Amygdala (tissue), 56 donors: ENCODE measurements around the gene SND1.

ENCODE experiments used
- DNase-seq, 56 donors: peaks; one replicate each; lab custom pipeline; 2025; lab: John Stamatoyannopoulos, UW

The SND1 gene

DNA sequence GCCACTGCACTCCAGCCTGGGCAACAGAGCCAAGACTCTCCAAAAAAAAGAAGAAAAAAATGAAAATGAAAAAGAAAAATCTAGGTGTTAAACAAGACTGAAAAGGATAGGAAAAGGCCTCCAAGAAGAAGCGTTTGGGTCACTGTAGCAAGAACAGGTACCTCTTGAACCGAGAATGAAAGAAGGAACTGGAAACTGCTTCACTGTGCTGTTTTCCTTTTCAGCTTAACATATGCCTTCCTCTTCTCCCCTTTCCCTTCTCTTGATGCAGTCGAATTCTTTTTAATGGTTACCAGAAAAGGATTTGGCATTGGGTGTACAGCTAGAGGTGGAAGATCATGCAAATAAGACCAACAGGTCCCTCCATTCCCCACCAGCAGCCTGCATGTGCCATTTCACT, 351.2 kb downstream of the SND1 start:
- no peak for DNase-seq

GRCh38 chr7:128003787-128004186, 351.8 kb downstream of the SND1 start:
- peak in 1 of 56 donors; percentile 29 for DNase-seq

- DNase-seq: no peak
These were observed 352.6 kb downstream of the SND1 start for GRCh38 chr7:128004623-128005022.

- DNase-seq: no peak
These were observed 353.1 kb downstream of the SND1 start for GRCh38 chr7:128005117-128005516.

DNA sequence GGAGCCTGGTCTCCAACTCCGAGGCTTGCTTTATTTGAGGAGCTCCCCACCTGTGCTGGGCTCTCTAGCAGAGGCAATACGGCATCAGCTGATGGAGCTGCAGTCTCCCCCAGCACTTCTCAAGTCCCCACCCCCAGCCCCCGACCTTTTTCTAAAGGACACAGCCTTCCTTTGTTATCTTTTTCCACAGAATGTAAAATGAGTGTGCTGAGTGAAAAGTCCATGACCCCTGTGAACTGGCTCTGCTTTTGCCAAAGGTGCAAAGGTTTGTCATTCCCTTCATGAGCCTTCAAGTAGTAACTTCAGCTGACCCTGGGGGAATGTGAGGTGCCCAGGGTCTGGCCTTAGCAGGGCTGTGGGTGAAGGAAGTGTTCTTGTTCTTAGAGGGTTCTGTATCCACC, 353.8 kb downstream of the SND1 start:
- no peak for DNase-seq

DNA sequence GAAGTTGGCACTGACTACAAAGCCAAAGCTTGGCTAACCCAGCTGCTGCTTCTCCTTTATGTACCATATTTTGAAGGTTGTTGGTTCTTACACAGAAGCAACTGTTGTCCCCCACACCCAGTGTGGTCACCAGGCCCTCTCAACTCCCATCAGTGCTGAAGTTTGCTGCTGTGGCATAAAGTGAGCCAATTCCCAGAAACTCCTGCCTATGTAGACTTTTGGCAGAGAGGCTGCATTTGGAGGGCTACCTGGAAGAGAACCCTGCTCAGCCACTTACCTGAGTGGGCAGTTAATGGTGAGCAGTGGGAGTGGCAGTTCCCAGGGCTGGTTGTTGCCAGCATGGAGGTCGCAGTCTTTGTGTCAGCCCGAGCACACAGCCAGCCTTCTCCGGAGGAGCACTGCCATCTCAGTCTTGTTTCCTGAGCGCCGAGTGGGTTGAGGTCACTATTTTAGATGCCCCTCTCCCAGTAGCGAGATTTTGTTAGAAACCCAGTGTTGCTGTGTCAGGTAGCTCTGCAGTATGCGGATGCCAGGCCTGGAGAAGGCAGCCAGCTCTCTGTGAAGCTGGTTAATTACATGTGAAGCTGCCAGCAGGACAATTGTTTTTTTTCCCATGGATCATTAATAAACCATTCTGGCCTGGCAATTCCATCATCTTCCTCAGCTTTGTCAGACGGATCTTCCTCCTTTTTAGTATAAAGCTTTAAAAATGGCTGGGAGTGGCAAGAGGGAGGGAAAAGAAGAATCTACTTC, 354.7 kb downstream of the SND1 start:
- DNase-seq: no peak

- no peak for DNase-seq
These were observed 355.3 kb downstream of the SND1 start for GRCh38 chr7:128007303-128007680.

DNA sequence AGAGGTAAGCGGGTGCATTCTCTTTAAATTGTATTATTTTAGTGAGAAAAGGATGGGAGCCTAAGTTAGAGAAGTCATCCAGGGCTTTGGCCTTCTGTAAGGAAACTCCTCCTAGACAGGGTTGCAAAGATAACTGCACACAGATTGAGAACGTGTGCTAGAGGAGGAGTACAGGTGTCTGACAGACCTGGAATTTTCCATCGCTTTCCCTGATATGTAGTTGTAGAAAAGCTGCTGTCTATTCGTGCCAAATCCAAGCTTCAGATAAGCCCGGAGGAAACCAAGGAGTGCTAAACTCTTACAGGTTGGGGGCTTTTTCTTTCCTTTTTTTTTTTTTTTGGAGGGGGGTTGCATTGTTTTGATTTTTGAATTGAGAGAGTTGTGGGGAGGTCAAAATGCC, 356.1 kb downstream of the SND1 start:
- no peak for DNase-seq

- DNase-seq: no peak
These were observed 356.8 kb downstream of the SND1 start for GRCh38 chr7:128008744-128009143.

GRCh38 chr7:128010391-128011127, 358.6 kb downstream of the SND1 start:
- DNase-seq: no peak

- DNase-seq: no peak
These were observed 359.2 kb downstream of the SND1 start for GRCh38 chr7:128011131-128011661.

DNA sequence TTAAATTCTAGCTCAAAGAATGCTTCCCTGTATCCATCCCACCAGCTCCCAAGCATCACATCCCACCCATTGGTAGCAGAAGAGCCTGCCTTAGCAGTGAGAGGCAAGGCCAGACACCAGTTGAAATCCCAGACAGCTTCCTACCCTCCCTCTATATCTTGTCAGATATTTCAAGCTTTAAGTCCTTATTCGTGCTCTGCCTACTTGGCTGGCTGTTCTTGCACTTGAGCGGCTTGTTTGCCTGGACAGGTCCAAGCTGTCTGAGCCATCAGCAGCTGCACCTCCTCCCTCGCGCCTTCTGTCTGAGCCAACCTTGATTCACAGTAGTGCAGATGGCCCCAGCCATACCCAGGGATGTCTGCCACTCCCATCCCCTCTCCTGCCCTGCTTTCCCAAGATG, 362.8 kb downstream of the SND1 start:
- DNase-seq: peak in 5 of 56 donors; percentile 25 to 47 (median 38)

GRCh38 chr7:128017460-128017859, 365.5 kb downstream of the SND1 start:
- DNase-seq: peak in 1 of 56 donors; percentile 36

DNA sequence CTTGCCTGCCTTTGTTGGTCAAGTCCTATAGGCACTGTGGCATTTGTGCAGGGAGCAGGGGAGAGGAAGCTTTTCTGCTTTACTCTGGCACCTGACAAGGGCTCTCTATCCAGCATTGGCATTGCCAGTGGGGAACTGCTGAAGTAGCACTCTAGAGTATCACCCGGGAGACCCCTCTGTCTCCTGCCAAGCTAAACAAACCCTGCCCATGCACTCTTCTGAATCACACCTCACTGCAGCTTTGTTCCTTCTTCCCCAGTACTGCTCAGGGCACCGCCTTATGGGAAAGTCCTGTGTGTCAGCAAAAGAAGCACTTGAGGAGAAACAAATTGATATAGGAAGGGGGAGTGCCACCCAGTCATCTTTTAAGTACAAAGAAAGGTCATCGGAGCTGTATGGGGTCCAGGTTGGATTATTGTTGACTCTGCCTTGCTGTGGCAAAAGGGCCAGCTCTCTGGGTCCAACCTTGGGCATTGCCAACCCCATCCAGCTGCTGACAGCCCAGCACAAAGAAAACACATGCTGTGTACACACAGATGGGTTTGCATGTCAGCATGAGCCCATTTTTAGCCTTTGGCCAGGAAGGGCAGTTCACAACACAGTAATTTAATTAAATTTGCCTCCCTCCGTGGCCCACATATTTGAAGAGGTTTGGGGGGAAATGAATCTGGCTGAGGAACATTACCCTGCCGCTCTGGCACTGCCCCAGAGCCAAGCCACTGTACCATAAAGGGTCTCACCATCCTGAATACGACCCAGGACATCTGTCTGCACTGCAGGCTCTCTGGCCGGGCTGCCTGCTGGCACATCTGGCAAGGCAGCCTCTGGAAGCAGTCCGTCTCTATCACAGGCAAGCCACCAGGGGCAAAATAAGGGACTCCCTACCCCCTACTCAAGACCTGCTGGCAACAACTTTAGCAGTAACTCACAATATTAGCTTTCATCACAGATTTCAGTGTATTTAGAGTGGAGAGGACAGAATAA, 366.2 kb downstream of the SND1 start:
- DNase-seq: peak in 3 of 56 donors; percentile 29 to 37 (median 31)

DNA sequence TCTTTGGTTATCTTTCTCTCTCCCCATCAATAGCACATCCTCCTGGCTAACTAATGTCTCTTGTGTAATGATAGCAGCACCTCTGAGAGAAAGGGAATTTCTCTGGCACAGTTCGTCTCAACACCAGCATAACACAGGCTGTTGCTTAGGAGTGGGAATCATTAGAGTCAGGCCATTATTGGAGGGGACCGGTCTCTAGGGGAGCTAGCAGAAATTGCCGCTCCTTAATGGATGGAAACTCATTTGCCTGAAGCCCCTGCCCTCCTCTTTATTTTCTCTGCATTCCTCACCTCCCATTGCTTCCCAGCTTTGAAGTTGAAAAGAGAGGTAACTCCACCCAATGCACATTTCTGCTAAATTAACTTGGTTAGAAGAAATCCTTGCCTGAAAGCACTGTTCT, 367.3 kb downstream of the SND1 start:
- no peak for DNase-seq

DNA sequence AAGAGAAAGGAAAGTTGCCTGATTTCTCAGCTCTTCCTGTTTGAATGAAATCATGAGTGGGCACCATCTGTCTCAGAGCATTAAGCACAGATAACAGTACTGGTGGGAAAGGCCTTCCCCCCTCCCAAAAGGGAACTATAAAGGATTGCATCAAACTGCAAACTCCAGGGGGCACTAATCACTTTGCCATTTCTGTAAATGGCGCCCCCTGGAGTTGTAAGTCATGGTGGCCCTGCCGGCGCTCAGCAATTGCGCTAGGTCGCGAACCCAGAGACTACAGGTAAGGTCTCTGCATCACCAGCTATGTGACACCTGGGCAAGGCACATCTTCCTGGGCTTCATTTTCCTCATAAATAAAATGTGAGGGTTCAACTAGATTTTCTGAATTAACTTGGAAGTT, 368.2 kb downstream of the SND1 start:
- no peak for DNase-seq

DNA sequence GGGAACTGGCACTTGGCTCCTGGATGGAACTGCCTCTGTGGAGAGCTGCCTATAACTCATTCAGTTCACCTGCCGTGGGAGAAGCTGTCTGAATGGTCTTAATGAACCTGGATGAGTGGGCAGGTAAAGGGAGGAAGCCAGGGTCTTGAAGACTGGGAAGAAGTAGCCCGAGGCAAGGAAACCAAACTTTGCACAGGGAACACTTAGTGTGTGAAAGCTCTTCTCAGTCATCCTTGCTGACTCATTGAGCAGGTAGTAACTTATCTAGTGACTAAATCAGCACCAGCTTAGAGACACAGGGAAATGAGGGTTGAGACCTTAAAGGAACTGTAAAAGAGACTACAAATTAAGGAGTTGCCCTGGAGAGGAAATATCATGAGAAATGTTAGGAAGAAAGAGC, 369.4 kb downstream of the SND1 start:
- DNase-seq: no peak

DNA sequence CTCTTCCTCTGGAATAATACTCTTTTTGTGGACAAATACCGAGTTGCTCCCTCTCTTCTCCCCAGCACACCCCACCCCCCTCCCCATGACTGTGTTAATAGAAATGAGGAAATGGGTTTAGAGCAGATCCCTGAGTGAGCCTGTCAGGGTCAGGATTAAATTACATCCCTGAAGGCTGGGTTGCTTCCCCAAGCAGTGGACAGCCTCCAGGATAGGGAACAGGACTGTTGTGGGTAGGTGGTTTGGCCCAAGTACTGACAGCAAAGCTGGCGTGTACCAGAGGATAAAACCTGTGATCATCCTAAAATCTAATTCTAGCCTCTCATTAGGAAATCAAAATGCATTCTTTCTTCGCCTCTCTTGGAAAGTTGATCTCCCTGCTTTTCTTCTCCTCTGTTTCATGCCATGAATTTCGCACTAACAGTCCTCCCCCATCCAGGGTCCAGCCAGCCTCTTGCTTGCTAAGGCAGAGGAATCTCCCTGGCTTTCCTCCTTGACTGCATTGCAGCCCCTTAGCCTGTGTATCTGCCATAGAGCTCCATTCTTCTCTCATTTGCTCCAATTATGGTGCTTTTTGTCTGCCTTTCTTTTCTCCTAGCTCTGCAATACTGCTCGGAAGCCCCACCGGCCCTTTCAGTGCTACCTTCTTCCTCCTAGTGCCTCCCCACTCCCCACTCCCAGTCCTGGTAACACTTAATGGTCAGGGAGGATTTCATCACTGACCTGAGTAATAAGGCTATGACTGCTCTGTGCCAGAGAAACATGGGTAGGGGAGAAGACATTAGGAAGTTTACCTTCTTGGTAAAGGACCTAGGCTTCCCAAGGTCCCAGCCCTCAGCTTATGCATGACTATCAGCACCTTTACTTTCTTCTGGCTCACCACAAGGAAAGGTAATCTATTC, 370.9 kb downstream of the SND1 start:
- DNase-seq: no peak

DNA sequence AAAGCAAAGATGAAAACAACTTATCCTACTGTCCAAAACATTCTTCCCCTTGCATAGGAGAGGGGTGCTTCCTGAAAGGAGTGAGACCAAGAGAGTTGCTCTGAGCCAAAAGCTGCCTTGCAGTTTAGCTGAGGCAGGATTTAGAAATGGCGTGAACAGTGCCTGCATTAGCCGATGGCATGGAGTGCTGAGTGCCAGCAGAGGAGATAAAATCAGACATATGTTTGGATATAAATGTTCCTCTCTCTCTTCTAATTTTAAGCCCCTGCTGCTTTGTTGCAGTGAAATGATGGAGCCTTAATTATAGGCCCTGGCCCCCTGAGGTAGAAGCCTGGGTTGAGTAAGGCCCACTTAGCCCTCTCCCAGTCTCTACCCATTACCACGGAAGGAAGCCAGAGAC, 372.2 kb downstream of the SND1 start:
- DNase-seq: no peak

GRCh38 chr7:128025380-128025779, 373.4 kb downstream of the SND1 start:
- DNase-seq: no peak
